ENCODE data around the gene NT5C3B.
"Not testable (repeated sequence)": the region's sequence is repeated elsewhere in the genome, so short reads cannot be mapped to it uniquely, and the experiment has no call there.

DNA sequence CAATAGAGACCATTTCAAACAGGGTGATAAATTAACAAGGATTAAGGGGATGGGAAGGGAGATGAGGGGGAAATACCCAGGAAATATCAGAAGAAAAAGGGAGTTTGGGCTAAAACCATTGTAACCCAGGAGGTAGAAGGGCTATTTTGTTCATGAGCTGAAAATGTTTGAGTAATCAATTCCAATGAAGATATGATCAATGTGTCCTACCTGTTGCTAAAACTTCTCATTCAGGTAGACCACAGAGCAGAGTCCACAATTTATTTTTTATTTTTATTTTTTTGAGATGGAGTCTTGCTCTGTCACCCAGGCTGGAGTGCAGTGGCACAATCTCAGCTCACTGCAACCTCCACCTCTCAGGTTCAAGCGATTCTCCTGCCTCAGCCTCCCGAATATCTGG lies 3.4 kb upstream of the NT5C3B start:
- not testable (repeated sequence) for TF ChIP-seq POLR2AphosphoS5, POLR2A (IDR thresholded peaks at IDR 0.05)
- TF ChIP-seq, protein P1, sequence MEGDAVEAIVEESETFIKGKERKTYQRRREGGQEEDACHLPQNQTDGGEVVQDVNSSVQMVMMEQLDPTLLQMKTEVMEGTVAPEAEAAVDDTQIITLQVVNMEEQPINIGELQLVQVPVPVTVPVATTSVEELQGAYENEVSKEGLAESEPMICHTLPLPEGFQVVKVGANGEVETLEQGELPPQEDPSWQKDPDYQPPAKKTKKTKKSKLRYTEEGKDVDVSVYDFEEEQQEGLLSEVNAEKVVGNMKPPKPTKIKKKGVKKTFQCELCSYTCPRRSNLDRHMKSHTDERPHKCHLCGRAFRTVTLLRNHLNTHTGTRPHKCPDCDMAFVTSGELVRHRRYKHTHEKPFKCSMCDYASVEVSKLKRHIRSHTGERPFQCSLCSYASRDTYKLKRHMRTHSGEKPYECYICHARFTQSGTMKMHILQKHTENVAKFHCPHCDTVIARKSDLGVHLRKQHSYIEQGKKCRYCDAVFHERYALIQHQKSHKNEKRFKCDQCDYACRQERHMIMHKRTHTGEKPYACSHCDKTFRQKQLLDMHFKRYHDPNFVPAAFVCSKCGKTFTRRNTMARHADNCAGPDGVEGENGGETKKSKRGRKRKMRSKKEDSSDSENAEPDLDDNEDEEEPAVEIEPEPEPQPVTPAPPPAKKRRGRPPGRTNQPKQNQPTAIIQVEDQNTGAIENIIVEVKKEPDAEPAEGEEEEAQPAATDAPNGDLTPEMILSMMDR (IDR thresholded peaks at IDR 0.05) = not testable (repeated sequence)

Data from upper lobe of left lung (tissue), 4 donors.